ENCODE measurements around the gene CAVIN4. TPM values are rescaled to one million over a fixed set of nuclear protein-coding genes. Genes with fewer than 3 reads are reported as not detected.

The CAVIN4 gene
- total and polyA plus RNA-seq, 2 donors (not counting 1 experiment from before 2014, with no cell fraction given), result 0.50 to 1.5 TPM

DNA sequence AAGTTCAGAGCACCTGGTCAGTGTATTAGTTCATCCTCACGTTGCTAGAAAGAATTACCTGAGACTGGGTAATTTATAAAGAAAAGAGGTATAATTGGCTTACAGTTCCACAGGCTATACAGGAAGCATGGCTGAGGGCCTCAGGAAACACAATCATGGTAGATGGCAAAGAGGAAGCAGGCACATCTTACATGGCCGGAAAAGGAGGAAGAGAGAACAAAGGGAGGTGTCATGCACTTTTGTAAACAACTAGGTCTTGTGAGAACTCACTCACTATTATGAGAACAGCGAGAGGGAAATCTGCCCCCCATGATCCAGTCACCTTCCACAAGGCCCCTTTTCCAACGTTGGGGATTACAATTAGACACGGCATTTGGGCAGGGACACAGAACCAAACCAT lies 28.8 kb upstream of the CAVIN4 start:
- H4K20me1 ChIP-seq (ENCODE audit: control insufficient read depth, extremely low read depth, insufficient read depth, low read length), result no peaks in the 10 kb centered on the region
- H3K9me3 ChIP-seq (ENCODE audit: control insufficient read depth, insufficient read depth, low read depth, low read length), result no peaks in the 10 kb centered on the region
- H3K36me3 ChIP-seq (ENCODE audit: control insufficient read depth, insufficient read depth, low read length), result no peaks in the 10 kb centered on the region
- no peak for DNase-seq (ENCODE audit: low read depth in 2 of 2)
- no peak overlapping the region for H3K4me2 ChIP-seq (ENCODE audit: extremely low read depth, insufficient read depth, low read length)
- no peak overlapping the region for H3K27ac ChIP-seq (ENCODE audit: insufficient read depth, low read length)
- no peak overlapping the region for H3K4me3 ChIP-seq (replicated peaks in 1 of 4; ENCODE audit: control extremely low read depth in 1 of 4, insufficient read depth in 1 of 4, low read depth in 3 of 4, low read length in 4 of 4)
- H3K9ac ChIP-seq (ENCODE audit: insufficient read depth, low read length), result no peak overlapping the region
- TF ChIP-seq EZH2 (IDR thresholded peaks at IDR 0.05; ENCODE audit: low read length, missing control alignments), result no peak
- TF ChIP-seq, protein P1, sequence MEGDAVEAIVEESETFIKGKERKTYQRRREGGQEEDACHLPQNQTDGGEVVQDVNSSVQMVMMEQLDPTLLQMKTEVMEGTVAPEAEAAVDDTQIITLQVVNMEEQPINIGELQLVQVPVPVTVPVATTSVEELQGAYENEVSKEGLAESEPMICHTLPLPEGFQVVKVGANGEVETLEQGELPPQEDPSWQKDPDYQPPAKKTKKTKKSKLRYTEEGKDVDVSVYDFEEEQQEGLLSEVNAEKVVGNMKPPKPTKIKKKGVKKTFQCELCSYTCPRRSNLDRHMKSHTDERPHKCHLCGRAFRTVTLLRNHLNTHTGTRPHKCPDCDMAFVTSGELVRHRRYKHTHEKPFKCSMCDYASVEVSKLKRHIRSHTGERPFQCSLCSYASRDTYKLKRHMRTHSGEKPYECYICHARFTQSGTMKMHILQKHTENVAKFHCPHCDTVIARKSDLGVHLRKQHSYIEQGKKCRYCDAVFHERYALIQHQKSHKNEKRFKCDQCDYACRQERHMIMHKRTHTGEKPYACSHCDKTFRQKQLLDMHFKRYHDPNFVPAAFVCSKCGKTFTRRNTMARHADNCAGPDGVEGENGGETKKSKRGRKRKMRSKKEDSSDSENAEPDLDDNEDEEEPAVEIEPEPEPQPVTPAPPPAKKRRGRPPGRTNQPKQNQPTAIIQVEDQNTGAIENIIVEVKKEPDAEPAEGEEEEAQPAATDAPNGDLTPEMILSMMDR (conservative IDR thresholded peaks at IDR 0.05 in 1 of 2, IDR thresholded peaks at IDR 0.05 in 1 of 2; ENCODE audit: low read depth in 1 of 2, low read length in 2 of 2), result no peak
- H3K27me3 ChIP-seq (ENCODE audit: control insufficient read depth, insufficient read depth, low read length), result no peaks in the 10 kb centered on the region
- no peaks in the 10 kb centered on the region for H3K79me2 ChIP-seq (ENCODE audit: control insufficient read depth, insufficient read depth, low read length)
- H3K4me1 ChIP-seq (ENCODE audit: control insufficient read depth, extremely low read depth, insufficient read depth, low read length), result no peaks in the 10 kb centered on the region
- no peak overlapping the region for H2AFZ ChIP-seq (ENCODE audit: low read length)

DNA sequence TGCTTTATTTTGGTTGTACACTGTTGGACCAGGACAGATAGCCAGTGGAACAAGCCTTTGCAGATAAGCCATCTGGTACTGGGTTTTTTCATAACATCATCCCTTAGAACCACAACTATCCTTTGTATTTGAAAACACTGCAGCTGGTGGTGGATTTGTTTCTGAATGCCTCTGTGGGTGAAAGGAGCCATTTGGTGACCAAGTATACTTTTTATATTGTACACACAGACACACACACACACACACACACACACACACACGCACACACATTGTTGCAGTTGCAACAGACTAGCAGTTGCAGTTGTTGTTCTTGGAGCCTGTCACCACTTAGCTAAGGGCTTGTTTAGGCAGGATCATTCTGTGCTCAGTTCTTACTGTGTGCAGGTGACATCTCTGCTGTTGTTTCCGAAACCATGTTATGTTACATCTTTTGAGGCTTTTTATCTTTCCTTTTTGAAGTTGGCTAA lies 22.9 kb upstream of the CAVIN4 start:
- Histone ChIP-seq H3K79me2 (ENCODE audit: control insufficient read depth, insufficient read depth, low read length) (no peaks in the 10 kb centered on the region), H3K9me3 (ENCODE audit: control insufficient read depth, insufficient read depth, low read depth, low read length) (no peaks in the 10 kb centered on the region), H3K27ac (ENCODE audit: insufficient read depth, low read length) (no peak overlapping the region), H3K9ac (ENCODE audit: insufficient read depth, low read length) (no peak overlapping the region), H3K36me3 (ENCODE audit: control insufficient read depth, insufficient read depth, low read length) (no peaks in the 10 kb centered on the region), H3K4me3 (replicated peaks in 1 of 4; ENCODE audit: control extremely low read depth in 1 of 4, insufficient read depth in 1 of 4, low read depth in 3 of 4, low read length in 4 of 4) (no peak overlapping the region), H3K27me3 (ENCODE audit: control insufficient read depth, insufficient read depth, low read length) (no peaks in the 10 kb centered on the region), H2AFZ (ENCODE audit: low read length) (no peak overlapping the region), H4K20me1 (ENCODE audit: control insufficient read depth, extremely low read depth, insufficient read depth, low read length) (no peaks in the 10 kb centered on the region), H3K4me1 (ENCODE audit: control insufficient read depth, extremely low read depth, insufficient read depth, low read length) (no peaks in the 10 kb centered on the region), H3K4me2 (ENCODE audit: extremely low read depth, insufficient read depth, low read length) (no peak overlapping the region)
- no peak for TF ChIP-seq EZH2 (IDR thresholded peaks at IDR 0.05; ENCODE audit: low read length, missing control alignments)
- TF ChIP-seq, protein P1 (conservative IDR thresholded peaks at IDR 0.05 in 1 of 2, IDR thresholded peaks at IDR 0.05 in 1 of 2; ENCODE audit: low read depth in 1 of 2, low read length in 2 of 2), result no peak
- DNase-seq (ENCODE audit: low read depth in 2 of 2), result peak; percentile 45 to 68

DNA sequence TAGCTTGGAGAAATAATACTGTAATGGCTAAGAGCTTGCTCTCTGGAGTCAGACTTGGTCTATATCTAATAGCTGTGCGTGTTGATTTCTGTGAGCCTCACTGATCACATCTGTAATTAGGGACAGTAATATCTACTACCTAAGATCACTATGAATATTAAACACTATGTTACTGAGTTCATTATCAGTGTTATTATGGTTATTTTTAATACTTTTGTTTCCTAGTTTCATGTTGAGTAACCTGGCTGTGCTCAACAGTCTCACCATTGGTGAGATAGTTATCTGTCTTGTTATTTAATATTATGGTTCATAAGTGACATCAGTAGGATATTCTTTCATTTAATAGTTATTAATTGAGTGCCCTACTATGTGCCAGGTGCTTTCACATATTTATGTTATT lies 22.4 kb upstream of the CAVIN4 start:
- no peak for DNase-seq (ENCODE audit: low read depth in 2 of 2)

More for the DNA sequence above, 22.4 kb upstream of the CAVIN4 start:
- Histone ChIP-seq H3K79me2 (ENCODE audit: control insufficient read depth, insufficient read depth, low read length) (no peaks in the 10 kb centered on the region), H4K20me1 (ENCODE audit: control insufficient read depth, extremely low read depth, insufficient read depth, low read length) (no peaks in the 10 kb centered on the region), H3K27ac (ENCODE audit: insufficient read depth, low read length) (no peak overlapping the region), H3K9ac (ENCODE audit: insufficient read depth, low read length) (no peak overlapping the region), H3K9me3 (ENCODE audit: control insufficient read depth, insufficient read depth, low read depth, low read length) (no peaks in the 10 kb centered on the region), H2AFZ (ENCODE audit: low read length) (no peak overlapping the region), H3K4me2 (ENCODE audit: extremely low read depth, insufficient read depth, low read length) (no peak overlapping the region), H3K4me1 (ENCODE audit: control insufficient read depth, extremely low read depth, insufficient read depth, low read length) (no peaks in the 10 kb centered on the region), H3K36me3 (ENCODE audit: control insufficient read depth, insufficient read depth, low read length) (no peaks in the 10 kb centered on the region), H3K4me3 (replicated peaks in 1 of 4; ENCODE audit: control extremely low read depth in 1 of 4, insufficient read depth in 1 of 4, low read depth in 3 of 4, low read length in 4 of 4) (no peak overlapping the region), H3K27me3 (ENCODE audit: control insufficient read depth, insufficient read depth, low read length) (no peaks in the 10 kb centered on the region)
- TF ChIP-seq, protein P1 (conservative IDR thresholded peaks at IDR 0.05 in 1 of 2, IDR thresholded peaks at IDR 0.05 in 1 of 2; ENCODE audit: low read depth in 1 of 2, low read length in 2 of 2), result no peak
- TF ChIP-seq EZH2 (IDR thresholded peaks at IDR 0.05; ENCODE audit: low read length, missing control alignments), result no peak

All from fibroblast of lung (primary cell).